GM12872 (cell line): ENCODE results near the gene NCS1.

Source experiments
- TF ChIP-seq, protein P1 (sequence below): IDR thresholded peaks from 3 replicates; pipeline ENCODE4 v1.5.1; 2011; ENCODE audit warnings: low read depth, mild to moderate bottlenecking, low read length, moderate library complexity; ENCODE audit not compliant: insufficient read depth

The NCS1 gene

DNA sequence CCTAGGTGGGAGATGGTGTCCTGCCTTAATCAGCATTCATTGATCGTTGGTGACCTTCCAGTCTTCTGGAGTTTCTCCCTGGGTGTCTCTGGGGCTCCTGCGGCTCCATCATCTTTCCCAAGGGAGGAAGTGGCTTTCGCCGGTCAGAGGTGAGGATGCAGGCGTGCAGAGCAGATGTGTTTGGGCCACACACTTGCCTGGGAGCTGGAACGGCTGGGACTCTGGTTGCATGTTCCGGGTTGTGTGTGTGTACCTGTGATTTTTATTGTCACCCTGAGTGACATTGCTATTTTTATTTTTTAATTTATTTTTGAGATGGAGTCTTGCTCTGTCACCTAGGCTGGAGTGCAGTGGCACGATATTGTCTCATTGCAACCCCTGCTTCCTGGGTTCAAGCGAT lies 103.0 kb downstream of the NCS1 start:
- TF ChIP-seq, protein P1, sequence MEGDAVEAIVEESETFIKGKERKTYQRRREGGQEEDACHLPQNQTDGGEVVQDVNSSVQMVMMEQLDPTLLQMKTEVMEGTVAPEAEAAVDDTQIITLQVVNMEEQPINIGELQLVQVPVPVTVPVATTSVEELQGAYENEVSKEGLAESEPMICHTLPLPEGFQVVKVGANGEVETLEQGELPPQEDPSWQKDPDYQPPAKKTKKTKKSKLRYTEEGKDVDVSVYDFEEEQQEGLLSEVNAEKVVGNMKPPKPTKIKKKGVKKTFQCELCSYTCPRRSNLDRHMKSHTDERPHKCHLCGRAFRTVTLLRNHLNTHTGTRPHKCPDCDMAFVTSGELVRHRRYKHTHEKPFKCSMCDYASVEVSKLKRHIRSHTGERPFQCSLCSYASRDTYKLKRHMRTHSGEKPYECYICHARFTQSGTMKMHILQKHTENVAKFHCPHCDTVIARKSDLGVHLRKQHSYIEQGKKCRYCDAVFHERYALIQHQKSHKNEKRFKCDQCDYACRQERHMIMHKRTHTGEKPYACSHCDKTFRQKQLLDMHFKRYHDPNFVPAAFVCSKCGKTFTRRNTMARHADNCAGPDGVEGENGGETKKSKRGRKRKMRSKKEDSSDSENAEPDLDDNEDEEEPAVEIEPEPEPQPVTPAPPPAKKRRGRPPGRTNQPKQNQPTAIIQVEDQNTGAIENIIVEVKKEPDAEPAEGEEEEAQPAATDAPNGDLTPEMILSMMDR, result no peak

DNA sequence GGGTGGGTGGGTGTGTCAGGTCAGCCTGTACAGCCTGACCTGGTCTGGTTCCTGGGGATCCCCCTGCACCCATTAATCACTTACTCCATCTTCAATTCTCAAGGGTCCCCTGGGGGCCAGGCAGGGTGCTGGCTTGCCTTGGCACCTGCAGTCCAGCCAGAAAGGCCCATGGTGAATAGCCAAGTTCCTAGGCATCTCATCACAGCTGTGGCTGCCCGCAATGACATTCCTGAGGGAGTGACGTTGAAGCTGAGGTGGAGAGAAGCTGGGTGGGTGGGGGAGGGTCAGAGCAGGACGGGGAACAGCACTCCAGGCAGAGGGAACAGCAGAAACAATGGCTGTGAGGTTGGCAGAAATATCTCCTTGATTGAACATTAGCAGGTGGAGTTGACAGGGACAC lies 103.9 kb downstream of the NCS1 start:
- TF ChIP-seq, protein P1, result no peak

DNA sequence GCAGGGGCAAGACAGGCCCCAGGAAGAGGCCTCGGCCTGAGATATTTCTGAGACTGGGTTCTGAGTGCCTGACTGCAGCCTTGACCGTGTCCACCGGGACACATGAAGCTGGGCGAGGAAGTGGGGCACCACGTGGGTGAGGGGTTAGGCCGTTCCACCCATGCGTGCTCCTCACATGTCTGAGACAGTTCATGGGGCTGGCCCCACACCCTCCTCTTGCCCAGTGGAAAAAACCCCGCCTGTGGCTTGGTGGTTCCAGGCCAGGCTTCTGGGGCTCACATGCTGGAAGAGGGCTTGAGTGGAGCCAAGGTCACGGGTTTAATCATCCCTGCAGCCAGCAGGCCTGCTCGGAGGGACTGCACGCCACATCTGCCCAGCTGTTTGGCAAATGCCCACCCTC lies 104.8 kb downstream of the NCS1 start:
- TF ChIP-seq, protein P1, result no peak

DNA sequence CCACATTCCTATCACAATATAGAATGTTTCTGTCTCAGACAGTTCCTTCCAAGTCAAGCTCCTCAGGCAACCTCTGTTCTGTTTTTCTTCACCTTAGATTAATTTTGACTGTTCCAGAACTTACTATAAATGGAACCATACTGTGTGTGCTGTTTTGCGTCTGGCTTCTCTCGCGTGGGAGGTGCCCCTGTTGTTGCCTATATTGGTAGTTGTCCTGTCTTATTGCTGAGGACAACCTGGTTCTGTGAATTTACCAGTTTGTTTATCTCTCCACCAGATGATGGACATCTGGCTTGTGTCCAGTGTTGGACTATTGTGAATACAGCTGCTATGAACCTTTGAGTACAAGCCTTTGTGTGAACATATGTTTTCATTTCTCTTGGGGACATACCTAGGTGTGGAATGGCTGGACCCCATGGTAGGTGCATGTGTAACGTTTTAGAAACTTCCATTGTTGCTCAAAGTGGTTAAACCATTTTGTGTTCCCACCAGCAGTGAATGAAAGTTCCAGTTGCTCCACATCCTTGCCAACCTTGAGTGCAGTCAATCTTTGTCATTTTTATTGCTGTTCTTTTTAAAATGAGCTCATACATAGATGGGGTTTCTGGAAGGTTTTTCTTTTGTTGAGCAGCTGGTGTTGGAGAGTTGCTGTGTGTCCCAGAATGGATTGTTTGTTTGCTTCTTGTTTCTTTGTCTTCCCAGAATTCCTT lies 111.5 kb downstream of the NCS1 start:
- TF ChIP-seq, protein P1, result no peak

DNA sequence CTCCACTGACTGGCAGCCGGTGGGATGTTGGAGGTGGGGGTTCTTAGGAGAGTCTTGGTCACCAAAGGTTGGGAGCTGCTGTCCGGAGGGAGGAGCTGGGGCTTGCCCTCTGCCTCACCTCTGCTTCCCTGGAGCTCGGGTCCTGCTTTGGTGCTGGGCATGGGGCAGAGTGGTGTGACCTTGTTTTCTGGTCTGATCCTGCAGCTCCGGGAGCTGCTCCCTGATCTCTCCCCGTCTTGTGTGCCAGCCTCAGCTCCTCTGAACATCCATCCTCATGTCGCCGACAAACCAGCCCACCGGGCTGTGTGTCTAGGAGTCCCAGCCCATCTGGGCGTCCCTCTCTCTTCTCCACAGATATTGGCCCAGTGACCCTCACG lies 112.0 kb downstream of the NCS1 start:
- TF ChIP-seq, protein P1, result no peak

DNA sequence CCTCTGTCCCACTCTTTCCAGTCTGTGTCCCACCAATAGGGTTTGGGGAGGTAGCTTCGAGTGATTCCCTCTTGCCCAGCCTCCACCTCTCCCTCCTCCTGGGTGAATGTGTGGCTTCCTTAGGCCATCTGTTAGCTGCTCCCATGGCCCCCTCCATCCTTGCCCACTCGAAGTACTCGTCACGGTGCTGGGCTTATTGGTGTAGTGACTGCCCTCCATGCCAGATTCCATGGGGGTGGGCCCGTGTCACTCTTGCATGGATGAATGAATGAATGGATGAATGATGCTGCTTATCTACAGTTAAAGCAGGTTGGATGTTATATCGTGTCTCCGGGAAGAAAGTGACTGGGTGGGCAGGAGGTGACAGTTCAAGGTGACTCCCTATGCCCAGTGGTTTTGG lies 112.5 kb downstream of the NCS1 start:
- TF ChIP-seq, protein P1, result no peak

DNA sequence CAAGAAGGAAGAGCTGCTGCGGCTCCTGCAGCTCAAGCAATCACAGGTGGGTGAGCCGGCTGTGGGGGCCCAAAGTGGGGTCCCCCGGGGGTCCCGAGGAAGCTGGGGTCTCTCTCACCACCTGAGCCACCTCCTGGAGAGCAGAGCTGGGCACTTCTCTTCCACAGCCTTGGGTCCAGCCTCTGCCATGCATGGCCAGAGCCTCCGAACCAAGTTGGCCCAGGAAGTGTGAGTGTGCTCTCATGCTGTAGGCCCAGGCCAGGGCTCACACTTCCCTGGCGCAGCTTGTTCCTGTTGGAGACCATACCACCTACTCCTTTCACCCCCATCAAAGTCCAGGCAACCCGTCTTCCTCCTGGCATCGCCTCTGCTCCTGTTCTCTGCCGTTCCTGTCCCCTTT lies 113.1 kb downstream of the NCS1 start:
- TF ChIP-seq, protein P1, result no peak
